Tibial nerve (tissue), 4 donors: ENCODE results near the gene RASAL2.

Experiments
- CTCF ChIP-seq, 5 experiments: fragments of 200-600 bp in 3 of 5; fragments of 450-650 bp in 2 of 5; sonication (generic) in 3 of 5; IDR thresholded peaks; one replicate each; pipeline ENCODE4 v1.5.1; 2016 to 2019; ENCODE audit warnings: antibody characterized with exemption in 5 of 5, mild to moderate bottlenecking in 3 of 5, moderate library complexity in 2 of 5
- EP300 ChIP-seq, 2 donors: sonication (generic); formaldehyde crosslinking; IDR thresholded peaks; one replicate each; pipeline ENCODE4 v1.6.1; 2017; ENCODE audit warnings: antibody characterized with exemption in 2 of 2, mild to moderate bottlenecking in 1 of 2
- POLR2A ChIP-seq, 2 donors: fragments of 450-650 bp; IDR thresholded peaks; one replicate each; pipeline ENCODE4 v1.6.1; 2017; ENCODE audit warnings: antibody characterized with exemption in 2 of 2, mild to moderate bottlenecking in 2 of 2, moderate library complexity in 2 of 2

- TF ChIP-seq CTCF (IDR thresholded peaks at IDR 0.05): no peak
- TF ChIP-seq EP300 (IDR thresholded peaks at IDR 0.05): no peak
- no peak for TF ChIP-seq POLR2A (IDR thresholded peaks at IDR 0.05)
These were observed 277.3 kb downstream of the RASAL2 start for GRCh38 chr1:178371235-178371634.
